Sigmoid colon (tissue), 4 donors: ENCODE data around the gene E2F6.

Source experiments
- EP300 ChIP-seq, 4 donors: sonication (generic); formaldehyde crosslinking; IDR thresholded peaks; one replicate each; pipeline ENCODE4 v1.6.1; 2017; ENCODE audit warnings: antibody characterized with exemption in 4 of 4
- POLR2A ChIP-seq, 2 donors: fragments of 450-650 bp; IDR thresholded peaks; one replicate each; pipeline ENCODE4 v1.6.1; 2016; ENCODE audit warnings: antibody characterized with exemption in 2 of 2, mild to moderate bottlenecking in 2 of 2, moderate library complexity in 2 of 2
- POLR2AphosphoS5 ChIP-seq, 4 donors: sonication (generic); formaldehyde crosslinking; IDR thresholded peaks; one replicate each; pipeline ENCODE4 v1.6.1; 2017; ENCODE audit warnings: antibody characterized with exemption in 4 of 4
- TF ChIP-seq, protein P1 (sequence below), 4 experiments: fragments of 450-650 bp in 3 of 4; fragments of 200-600 bp in 1 of 4; IDR thresholded peaks; one replicate each; pipeline ENCODE4 v1.5.1; 2016 to 2019; ENCODE audit warnings: antibody characterized with exemption in 4 of 4, mild to moderate bottlenecking in 3 of 4, moderate library complexity in 2 of 4

DNA sequence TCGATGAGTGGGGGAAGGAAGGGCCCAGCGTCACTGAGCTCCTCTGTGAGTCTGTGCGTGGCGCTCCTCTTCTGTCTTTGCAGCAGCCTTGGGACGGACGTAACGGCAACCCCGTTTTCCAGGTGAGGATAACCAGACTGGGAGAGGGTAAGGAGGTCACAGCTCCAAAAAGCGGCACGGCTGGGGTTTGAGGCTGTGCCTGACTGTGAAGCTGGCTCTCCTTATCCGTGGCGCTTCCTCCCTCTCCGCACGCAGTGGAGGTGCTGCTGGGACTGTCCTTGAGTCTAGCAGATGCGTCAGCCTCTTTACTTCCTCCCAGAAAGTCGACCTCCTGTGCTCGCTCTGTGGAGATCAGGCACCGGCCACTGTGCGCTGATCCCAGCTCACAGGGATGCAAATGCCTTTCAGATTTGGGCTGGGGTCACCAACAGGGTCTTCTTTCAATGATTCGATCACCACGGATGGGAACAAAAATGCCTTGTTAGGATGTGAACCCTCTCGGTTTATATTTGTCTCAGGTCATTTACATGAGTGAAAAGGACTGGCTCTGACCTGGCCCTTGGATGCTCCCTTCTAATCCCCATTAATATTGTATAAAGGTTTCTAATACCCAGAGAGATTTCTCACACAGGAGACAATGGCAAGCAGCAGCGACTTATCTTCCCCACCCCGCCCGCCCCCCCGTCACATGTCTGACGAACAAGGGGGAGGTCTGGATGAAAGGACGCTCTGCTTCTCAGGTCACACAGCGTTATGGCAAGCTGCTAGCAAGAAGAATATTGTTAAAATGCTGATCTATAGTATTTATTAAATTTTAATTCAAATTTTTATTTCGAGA lies 30.1 kb upstream of the E2F6 start:
- TF ChIP-seq, protein P1, sequence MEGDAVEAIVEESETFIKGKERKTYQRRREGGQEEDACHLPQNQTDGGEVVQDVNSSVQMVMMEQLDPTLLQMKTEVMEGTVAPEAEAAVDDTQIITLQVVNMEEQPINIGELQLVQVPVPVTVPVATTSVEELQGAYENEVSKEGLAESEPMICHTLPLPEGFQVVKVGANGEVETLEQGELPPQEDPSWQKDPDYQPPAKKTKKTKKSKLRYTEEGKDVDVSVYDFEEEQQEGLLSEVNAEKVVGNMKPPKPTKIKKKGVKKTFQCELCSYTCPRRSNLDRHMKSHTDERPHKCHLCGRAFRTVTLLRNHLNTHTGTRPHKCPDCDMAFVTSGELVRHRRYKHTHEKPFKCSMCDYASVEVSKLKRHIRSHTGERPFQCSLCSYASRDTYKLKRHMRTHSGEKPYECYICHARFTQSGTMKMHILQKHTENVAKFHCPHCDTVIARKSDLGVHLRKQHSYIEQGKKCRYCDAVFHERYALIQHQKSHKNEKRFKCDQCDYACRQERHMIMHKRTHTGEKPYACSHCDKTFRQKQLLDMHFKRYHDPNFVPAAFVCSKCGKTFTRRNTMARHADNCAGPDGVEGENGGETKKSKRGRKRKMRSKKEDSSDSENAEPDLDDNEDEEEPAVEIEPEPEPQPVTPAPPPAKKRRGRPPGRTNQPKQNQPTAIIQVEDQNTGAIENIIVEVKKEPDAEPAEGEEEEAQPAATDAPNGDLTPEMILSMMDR (IDR thresholded peaks at IDR 0.05): no peak
- TF ChIP-seq EP300 (IDR thresholded peaks at IDR 0.05): no peak
- TF ChIP-seq POLR2A (IDR thresholded peaks at IDR 0.05): no peak
- TF ChIP-seq POLR2AphosphoS5 (IDR thresholded peaks at IDR 0.05): no peak
